HG03457 (cell line): ENCODE results near the gene CYP4F11.
"Not testable (repeated sequence)": the region's sequence is repeated elsewhere in the genome, so short reads cannot be mapped to it uniquely, and the experiment has no call there.

Source experiments
- ATAC-seq: cut with Tn5 transposase; IDR thresholded peaks from one replicate; pipeline ENCODE4 v1.9.1; 2021; ENCODE audit warnings: moderate number of reproducible peaks; ENCODE audit not compliant: unreplicated experiment

The CYP4F11 gene, protein sequence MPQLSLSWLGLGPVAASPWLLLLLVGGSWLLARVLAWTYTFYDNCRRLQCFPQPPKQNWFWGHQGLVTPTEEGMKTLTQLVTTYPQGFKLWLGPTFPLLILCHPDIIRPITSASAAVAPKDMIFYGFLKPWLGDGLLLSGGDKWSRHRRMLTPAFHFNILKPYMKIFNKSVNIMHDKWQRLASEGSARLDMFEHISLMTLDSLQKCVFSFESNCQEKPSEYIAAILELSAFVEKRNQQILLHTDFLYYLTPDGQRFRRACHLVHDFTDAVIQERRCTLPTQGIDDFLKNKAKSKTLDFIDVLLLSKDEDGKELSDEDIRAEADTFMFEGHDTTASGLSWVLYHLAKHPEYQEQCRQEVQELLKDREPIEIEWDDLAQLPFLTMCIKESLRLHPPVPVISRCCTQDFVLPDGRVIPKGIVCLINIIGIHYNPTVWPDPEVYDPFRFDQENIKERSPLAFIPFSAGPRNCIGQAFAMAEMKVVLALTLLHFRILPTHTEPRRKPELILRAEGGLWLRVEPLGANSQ

DNA sequence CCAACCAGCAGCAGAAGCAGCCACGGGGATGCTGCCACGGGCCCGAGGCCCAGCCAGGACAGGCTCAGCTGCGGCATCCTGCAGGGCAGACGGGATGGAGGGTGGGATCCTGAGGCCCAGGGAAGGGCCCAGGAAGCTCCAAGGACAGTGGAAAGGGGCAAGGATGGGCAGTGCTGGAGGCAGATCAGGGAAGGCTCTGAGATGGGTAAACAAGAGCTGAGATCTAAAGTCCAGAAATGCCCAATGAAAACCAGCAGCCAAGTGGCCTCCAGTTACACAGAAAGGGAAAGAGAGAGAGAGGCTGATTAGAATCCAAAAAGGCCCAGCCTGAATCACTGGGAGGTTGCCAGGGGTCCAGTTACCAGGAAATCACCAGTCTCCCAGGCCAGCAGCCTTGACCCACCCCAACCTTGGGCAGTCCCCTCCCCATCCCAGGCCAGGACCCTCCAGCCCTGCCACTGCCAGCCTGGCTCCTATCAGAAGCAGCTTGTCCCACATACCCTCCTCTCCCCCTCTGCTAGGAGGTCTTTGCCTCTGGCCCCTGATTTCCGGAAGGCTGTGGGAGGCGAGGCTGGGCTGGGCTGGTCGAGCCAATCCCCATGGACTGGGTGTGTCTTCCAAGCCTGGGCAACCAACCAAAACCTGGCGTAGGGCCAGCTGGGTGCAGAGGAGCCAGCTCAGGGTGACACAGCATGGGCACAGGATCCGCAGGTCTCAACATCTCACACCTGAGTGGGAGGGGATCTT lies at the start of gene CYP4F11:
TSS of gene CYP4F11 (minus strand) at position 198 of the 747 bp plus-strand sequence. CDS start at position 77, 121 bp downstream.
- ATAC-seq = no peak

DNA sequence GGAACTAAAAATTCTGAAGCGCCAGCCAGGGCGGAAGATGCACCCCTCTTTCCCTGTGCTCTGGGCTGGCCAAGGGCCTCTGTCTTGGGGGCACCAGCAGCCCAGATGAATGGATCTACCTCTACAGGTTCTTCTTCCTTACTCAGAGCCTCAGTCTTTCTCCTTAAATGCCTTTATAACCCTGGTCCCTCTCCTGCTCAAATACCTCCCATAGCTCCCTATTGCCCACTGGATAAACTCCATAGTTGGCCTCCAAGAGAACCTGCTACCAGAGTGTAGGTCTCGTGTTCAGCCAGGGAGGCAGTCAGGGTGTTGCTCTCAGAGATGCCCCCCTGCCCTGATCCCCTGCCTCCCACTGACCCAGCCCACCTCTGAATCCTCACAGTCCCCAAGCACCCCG lies 45.0 kb upstream of the CYP4F11 start:
- no peak for ATAC-seq

DNA sequence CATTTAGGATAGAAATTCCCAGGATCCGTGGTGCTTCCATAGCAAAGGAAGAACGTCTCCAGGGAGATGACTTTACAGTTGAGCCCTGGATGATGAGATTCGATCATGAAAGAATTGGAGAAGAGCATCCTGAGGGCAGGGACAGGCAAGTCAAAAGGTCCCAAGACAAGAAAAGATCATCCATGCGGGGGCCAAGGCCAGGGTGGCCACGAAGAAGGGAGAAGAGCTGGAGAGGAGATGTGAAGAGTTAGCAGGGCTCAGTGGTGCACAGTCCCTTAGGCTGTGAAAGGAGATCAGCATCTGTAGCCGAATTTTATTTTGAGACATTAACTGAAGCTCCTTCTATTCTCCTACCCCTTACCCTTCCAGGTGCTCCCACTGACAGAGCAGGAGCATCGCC lies 43.4 kb upstream of the CYP4F11 start:
- ATAC-seq = no peak

DNA sequence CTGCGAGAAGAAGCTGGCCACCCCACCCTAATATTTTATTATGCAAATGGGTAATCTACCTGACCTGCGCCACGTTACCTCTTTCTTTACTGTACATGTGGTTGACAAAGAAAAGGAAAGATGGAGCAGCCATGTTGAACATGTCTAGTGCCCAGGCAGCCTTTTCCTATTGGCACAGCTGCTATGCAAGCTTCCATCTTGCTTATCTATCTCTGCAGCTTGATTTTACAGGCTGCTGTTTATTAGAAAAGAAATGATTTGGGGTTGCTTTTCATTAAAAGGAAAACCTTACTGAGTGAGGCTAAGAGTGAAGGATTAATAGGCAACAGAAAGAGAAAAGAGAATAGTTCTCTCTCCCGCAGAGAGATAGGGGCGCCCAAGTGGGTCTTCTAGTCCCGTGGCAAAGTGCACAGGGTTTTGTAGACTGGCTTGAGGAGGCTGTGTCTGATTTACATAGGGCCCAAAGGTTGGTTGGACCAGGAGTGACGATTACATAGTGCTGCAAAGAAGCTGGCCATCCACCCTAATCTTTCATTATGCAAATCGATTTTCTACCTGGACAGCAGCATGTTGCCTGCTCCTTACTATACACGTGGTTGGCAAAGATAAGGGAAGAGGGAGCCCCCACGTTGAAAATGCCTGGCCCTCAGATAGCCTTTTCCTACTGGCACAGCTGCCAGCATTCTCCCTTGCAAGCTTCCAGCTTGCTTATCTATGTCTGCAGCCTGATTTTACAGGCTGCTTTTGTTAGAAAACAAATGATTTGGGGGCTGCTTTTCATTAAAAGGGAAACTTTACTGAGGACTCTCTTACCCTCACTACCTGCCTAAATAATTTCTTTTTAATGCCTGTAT lies 42.7 kb upstream of the CYP4F11 start:
- no peak for ATAC-seq

DNA sequence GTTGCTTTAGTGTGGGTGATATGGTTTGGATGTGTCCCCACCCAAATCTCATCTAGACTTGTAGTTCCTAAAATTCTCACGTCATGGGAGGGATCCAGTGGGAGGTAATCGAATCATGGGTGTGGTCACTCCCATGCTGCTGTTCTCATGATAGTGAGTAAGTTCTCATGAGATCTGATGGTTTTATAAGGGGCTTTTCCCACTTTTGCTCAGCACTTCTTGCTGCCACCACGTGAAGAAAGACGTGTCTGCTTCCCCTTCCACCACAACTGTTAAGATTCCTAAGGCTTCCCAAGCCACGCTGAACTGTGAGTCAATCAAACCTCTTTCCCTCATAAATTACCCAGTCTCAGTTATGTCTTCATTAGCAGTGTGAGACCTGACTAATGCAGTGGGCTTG lies 40.5 kb upstream of the CYP4F11 start:
- ATAC-seq = no peak

DNA sequence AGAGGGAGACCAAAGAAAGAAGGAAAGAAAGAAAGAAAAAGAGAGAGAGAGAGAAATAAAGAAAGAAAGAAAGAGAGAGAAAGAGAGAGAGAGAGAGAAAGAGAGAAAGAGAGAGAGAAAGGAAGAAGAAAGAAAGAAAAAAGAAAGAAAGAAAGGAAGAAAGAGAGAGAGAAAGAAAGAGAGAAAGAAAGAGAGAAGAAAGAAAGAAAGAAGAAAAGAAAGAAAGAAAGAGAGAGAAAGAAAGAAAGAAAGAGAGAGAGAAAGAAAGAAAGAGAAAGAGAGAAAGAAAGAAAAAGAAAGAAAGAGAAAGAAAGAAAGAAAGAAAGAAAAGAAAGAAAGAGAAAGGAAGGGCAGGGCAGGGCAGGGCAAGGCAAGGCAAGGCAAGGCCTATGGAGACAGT lies 37.7 kb upstream of the CYP4F11 start:
- not testable (repeated sequence) for ATAC-seq

DNA sequence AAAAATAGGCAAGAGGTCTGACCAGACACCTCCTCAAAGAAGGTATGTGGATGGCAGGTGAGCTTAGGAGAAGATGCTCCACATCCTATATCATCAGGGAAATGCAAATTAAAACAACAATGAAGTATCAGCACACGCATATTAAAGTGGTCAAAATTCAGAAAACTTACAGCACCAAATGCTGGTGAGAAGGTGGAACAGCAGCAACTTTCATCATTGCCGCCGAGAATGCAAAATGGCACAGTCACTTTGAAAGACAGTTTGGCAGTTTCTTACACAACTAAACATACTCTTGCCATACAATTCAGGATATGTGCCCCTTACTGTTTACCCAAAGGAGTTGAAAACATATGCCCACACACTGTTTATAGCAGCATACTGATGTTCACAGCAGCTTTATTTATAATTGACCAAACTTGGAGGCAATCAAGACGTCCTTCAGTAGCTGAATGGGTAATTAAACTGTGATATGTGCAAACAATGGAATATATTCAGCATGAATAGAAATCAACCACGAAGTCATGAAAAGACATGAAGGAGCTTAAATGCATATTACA lies 37.0 kb upstream of the CYP4F11 start:
- ATAC-seq = no peak

DNA sequence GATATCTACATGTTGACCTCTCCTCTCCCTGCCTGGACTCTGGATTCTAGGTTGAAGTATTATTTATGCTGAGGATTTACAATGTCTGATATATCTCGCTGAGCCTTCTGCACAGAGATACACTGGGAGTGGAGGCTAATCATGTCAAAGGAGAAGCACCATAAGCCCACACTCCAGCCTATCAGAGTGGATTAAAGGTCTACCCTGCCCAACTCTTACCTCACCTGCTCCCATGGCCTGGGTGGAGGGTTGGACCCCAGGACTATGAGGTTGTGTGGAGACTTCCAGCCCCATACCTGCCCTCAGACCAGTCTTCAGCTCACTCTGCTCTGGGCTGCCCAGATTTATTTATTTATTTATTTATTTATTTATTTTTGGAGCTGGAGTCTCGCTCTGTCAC lies 29.9 kb upstream of the CYP4F11 start:
- ATAC-seq = no peak

DNA sequence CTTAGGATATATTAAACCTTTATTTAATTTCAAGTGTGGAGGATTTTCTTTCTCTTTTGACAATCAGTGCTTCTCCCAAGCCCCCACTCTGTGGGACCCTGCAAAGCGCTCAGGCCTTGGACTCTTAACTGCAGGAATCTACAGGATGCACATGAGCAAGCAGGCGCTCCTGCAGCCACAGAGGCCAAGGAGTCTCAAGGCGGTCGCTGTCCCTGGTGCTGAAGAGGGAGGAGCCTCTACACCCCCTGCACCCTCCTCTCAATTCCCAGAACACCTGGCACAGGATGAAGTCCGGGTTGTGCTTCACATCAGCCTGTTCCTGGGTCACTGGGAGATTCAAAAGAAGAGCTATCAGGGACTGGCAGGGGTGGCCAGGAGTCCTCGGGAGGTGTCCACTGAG lies 28.0 kb upstream of the CYP4F11 start:
- no peak for ATAC-seq

DNA sequence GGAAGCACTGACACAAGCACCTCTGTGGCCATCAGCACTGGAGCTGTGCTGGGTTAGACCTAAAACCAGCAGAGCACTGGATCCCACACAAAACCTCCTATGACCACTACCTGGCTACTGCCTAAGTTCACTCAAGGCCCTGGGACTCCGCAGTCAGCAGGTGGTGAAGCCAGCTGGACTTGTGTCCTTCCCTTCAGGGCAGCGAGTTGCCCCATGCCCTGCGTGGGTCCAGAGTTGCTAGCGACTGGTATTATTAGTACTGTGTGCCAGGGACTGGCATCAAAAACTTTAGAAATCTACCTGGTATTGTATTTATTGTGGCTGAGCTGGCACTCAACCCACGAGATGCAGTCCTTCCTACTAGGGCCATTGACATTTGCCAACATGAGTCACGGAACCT lies 20.5 kb upstream of the CYP4F11 start:
- no peak for ATAC-seq

DNA sequence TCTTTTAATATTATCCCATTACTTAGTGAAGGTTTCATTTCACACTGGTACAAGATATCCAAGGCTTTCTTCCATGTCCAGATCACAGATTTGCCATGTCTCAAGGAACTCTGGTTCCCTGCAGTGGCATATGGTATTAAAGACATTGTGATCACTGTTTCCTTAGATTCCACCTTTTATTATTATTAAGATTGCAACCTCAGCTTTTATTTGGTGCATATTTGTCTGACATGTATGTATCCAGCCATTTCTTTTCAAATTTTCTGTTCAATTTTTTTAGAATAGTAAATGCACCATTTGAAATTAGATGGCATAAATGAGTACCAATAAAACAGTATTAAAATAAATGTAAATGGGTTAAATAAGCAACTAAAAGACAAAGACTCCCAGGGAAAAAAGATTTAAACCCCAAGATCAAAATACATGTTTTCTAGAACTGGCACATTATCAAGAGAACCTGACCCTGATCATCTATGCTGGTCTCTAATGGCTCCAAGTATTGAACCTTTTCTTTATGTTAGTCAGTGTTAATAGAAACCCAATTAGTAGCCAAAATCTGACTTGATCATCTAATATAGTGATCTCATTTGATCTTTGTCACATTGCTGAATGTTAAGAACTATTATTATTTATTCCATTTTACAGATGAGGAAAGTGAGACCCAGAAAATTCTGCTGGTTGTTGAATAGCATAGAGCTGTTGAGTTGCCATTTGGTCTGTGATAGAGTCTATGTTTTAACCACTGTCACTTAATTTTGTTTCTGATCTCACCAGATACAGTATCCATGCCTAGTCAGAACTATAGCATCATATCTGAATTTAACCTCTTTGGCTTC lies 14.1 kb upstream of the CYP4F11 start, which contains the start of gene OR10H4:
TSS of gene OR10H4 (plus strand) at position 786 of the 836 bp plus-strand sequence. CDS start at position 786, 0 bp downstream.
- no peak for ATAC-seq

DNA sequence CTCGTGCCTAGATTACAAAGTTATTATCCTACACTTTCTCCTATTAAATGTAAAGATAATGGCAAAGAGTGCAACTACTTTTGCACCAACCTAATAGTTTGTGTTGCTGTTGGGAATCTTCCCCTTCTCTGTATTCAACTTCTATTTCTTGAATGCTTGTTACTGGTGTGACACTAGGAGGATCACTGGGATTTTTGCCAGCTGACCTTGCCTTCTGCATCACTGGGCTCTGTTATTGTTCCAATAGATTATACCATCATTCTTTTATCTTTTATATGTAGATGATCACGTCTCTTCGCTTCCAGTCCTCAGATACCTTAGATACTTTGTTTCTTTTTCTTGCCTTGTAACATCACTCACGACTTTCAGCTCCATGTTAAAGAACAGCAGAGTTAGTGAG lies 11.0 kb upstream of the CYP4F11 start:
- no peak for ATAC-seq

DNA sequence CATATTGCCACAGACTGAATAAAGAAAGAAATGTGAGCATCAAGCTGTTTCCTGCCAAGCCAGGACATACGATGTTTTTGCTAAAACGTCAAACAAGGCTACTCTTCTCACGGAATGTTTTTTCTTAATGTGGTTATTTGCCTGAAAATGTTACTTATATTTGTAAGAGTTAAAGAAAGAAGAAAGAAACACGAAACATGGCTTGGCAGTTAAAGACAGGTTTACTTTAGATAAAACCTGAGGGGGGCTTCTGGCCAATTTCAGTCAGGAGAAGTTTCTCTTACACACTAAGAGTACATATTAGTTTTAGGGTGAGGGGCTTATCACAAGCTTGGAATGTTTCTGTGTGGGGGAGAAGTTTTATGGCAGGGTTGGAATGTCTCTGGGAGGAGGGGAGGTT lies 10.1 kb upstream of the CYP4F11 start:
- ATAC-seq = no peak

DNA sequence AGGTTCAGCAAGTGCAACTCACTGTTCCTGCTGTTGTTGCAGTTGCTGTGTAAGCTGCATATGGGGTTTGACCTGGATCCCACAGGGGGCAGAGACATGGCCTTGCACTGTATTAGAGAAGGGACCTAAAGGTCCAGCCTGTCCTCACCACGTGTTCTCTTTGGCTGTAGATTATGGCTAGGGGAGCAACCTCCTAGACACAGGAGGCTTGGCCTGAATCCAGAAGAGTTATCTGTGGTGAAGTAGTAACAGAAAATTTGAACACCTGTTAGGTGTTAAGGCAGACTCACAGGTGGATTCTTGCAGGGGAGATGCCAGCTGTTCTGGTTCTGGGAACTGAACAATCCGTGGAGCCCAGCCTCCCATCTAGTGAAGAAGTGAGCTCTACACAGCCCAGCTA lies 3.4 kb upstream of the CYP4F11 start:
- no peak for ATAC-seq

DNA sequence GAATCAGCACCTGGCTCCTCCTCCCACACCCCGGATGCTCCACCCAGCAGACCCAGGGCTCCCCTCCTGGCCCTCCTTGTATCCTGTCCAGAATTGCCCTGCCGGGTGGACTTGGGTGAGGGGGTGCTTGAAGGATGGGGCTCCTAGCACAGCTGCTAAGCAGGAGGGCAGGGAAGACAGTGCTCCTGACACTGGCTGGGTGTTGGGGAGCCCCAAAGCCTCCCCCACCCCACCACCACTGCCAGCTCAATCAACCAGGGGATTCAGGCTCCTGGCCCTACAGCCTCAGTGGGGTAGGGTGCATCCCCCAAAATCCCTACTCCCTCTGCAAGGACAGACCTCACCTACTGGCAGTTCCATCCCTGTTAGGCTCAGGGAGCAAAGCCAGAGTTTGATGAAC lies 2.6 kb upstream of the CYP4F11 start:
- no peak for ATAC-seq

DNA sequence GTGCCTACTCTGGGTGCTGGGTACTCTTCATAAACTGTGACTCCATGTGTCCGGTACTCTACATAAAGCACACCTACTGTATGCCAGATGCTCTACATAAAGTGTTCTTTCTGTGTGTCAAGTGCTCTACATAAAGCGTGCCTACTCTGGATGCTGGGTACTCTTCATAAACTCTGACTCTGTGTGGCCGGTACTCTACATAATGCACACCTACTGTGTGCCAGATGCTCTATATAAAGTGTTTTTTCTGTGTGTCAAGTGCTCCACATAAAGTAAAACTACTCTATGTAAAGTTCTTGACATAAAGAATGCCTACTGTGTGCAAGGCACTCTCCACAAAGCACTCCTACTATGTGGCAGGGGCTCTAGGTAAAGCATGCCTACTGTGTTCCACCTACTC lies 1.8 kb upstream of the CYP4F11 start:
- no peak for ATAC-seq

DNA sequence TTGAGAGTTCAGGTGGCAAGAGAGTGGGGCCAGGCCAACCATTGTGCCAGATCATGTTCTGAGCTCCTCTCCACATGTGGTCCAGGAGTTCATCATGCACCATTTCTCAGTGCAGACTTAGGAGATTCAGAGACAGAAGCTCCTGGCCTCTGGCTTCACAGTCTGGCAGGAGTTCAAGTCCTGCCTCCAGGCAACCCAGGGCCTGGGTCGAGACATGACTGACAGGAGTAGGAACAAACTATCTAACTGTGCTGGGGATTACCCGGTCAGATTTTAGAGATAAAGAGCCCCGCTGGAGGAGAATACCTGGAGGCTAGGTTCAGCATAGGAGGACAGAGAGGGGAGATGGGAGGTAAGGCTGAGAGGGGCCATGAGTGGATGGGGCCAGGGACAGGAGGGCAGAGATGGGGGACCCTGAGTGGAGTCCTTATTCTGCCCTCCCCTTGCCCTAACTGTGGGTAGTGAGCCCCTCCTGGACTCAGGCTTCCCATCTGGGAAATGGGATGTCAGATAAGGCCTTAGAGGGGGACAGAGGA lies 906 bp upstream of the CYP4F11 start:
- ATAC-seq = no peak

DNA sequence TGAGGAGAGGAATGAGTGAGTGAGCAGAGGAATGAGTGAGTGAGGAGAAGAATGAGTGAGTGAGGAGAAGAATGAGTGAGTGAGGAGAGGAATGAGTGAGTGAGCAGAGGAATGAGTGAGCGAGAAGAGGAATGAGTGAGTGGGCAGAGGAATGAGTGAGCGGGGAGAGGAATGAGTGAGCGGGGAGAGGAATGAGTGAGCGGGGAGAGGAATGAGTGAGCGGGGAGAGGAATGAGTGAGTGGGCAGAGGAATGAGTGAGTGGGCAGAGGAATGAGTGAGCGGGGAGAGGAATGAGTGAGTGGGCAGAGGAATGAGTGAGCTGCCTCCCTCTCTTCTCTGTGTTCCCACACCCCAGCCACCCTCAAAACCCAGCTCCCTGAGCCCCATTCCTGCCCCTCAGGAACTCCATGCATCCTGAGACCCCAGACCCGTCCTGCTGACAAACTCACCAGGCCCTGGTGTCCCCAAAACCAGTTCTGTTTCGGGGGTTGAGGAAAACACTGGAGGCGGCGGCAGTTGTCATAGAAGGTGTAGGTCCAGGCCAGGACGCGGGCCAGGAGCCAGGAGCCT lies 483 bp downstream of the CYP4F11 start:
- not testable (repeated sequence) for ATAC-seq

DNA sequence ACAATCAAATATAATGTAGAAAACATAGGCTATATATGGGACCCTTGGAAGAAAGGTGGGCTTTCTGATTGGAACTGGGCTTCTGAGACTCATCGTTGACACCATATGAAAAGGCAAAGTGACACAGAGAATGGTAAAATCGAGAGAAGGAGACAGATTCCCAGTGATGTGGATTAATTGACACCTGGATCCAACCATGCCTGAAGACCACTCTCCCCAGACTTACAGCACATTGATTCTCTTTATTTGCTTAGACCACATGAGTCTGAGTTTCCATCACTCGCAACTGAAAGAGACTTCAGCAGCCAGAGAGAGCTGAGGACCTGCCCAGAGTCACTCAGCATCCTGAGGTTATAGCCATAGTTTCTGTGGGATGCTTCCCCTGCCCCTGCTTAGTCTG lies 6.0 kb downstream of the CYP4F11 start:
- ATAC-seq = no peak
